ENCODE data around the gene RRAS.

The RRAS gene

GRCh38 chr19:49658566-49659442 is 18.9 kb upstream of the RRAS start:
- no peak for DNase-seq (ENCODE audit: low read depth)
- no peak for TF ChIP-seq CTCF (IDR thresholded peaks at IDR 0.05; ENCODE audit: low read length, missing control alignments)
- no peak overlapping the region for H3K4me3 ChIP-seq (replicated peaks; ENCODE audit: low read depth, low read length)

GRCh38 chr19:49658139-49658517 is 18.2 kb upstream of the RRAS start:
- no peak for TF ChIP-seq CTCF (IDR thresholded peaks at IDR 0.05; ENCODE audit: low read length, missing control alignments)
- H3K4me3 ChIP-seq (replicated peaks; ENCODE audit: low read depth, low read length): no peak overlapping the region
- no peak for DNase-seq (ENCODE audit: low read depth)

GRCh38 chr19:49657493-49658138 is 17.7 kb upstream of the RRAS start:
- no peak for TF ChIP-seq CTCF (IDR thresholded peaks at IDR 0.05; ENCODE audit: low read length, missing control alignments)

GRCh38 chr19:49656456-49657109 is 16.6 kb upstream of the RRAS start:
- no peak for DNase-seq (ENCODE audit: low read depth)
- no peak for TF ChIP-seq CTCF (IDR thresholded peaks at IDR 0.05; ENCODE audit: low read length, missing control alignments)
- H3K4me3 ChIP-seq (replicated peaks; ENCODE audit: low read depth, low read length): no peak overlapping the region

More at GRCh38 chr19:49657493-49658138, 17.7 kb upstream of the RRAS start:
- H3K4me3 ChIP-seq (replicated peaks; ENCODE audit: low read depth, low read length): no peak overlapping the region
- no peak for DNase-seq (ENCODE audit: low read depth)

GRCh38 chr19:49655570-49656455 is 15.9 kb upstream of the RRAS start:
- no peak for TF ChIP-seq CTCF (IDR thresholded peaks at IDR 0.05; ENCODE audit: low read length, missing control alignments)
- DNase-seq (ENCODE audit: low read depth): no peak
- H3K4me3 ChIP-seq (replicated peaks; ENCODE audit: low read depth, low read length): no peak overlapping the region

GRCh38 chr19:49654581-49654980 is 14.6 kb upstream of the RRAS start:
- DNase-seq (ENCODE audit: low read depth): no peak
- H3K4me3 ChIP-seq (replicated peaks; ENCODE audit: low read depth, low read length): no peak overlapping the region
- TF ChIP-seq CTCF (IDR thresholded peaks at IDR 0.05; ENCODE audit: low read length, missing control alignments): no peak
